HG03103 (cell line): ENCODE results near the gene RABGAP1L.
"Not testable (repeated sequence)": the region's sequence is repeated elsewhere in the genome, so short reads cannot be mapped to it uniquely, and the experiment has no call there.

ENCODE experiments used
- ATAC-seq: cut with Tn5 transposase; IDR thresholded peaks from one replicate; pipeline ENCODE4 v1.9.1; 2021; ENCODE audit warnings: low read depth; ENCODE audit not compliant: unreplicated experiment

RABGAP1L gene

GRCh38 chr1:174286042-174286441 is 126.7 kb downstream of the RABGAP1L start:
- no peak for ATAC-seq

- no peak for ATAC-seq
These were observed 130.5 kb downstream of the RABGAP1L start for GRCh38 chr1:174289644-174290310.

- no peak for ATAC-seq
These were observed 131.7 kb downstream of the RABGAP1L start for GRCh38 chr1:174291059-174291458.

- ATAC-seq, result no peak
These were observed 137.0 kb downstream of the RABGAP1L start for GRCh38 chr1:174296309-174296708.

- ATAC-seq, result no peak
These were observed 138.0 kb downstream of the RABGAP1L start for GRCh38 chr1:174297351-174297750.

- ATAC-seq, result no peak
These were observed 142.2 kb downstream of the RABGAP1L start for GRCh38 chr1:174301295-174302077.

GRCh38 chr1:174308604-174309003 is 149.3 kb downstream of the RABGAP1L start:
- ATAC-seq, result no peak

- no peak for ATAC-seq
These were observed 150.2 kb downstream of the RABGAP1L start for GRCh38 chr1:174309490-174309889.

GRCh38 chr1:174314433-174314832 is 155.1 kb downstream of the RABGAP1L start:
- no peak for ATAC-seq

- ATAC-seq, result no peak
These were observed 155.9 kb downstream of the RABGAP1L start for GRCh38 chr1:174315239-174315638.

GRCh38 chr1:174320897-174321296 is 161.6 kb downstream of the RABGAP1L start:
- not testable (repeated sequence) for ATAC-seq

GRCh38 chr1:174322202-174322862 is 163.0 kb downstream of the RABGAP1L start:
- ATAC-seq, result no peak

- ATAC-seq, result no peak
These were observed 165.2 kb downstream of the RABGAP1L start for GRCh38 chr1:174324493-174324892.

- no peak for ATAC-seq
These were observed 165.6 kb downstream of the RABGAP1L start for GRCh38 chr1:174324939-174325338.

- ATAC-seq, result no peak
These were observed 167.0 kb downstream of the RABGAP1L start for GRCh38 chr1:174326278-174326677.

- no peak for ATAC-seq
These were observed 174.1 kb downstream of the RABGAP1L start for GRCh38 chr1:174333437-174333836.

GRCh38 chr1:174337000-174337681 is 177.8 kb downstream of the RABGAP1L start:
- no peak for ATAC-seq

GRCh38 chr1:174340404-174340803 is 181.1 kb downstream of the RABGAP1L start:
- not testable (repeated sequence) for ATAC-seq

- no peak for ATAC-seq
These were observed 184.8 kb downstream of the RABGAP1L start for GRCh38 chr1:174344162-174344561.

GRCh38 chr1:174352117-174352516 is 192.8 kb downstream of the RABGAP1L start:
- no peak for ATAC-seq
